Fibroblast of pulmonary artery (primary cell): Measurements from ENCODE around the gene PRDX3.
A peak's percentile ranks its signal among the peaks of the same experiment; 100 is the strongest.
"Not testable (repeated sequence)": the region's sequence is repeated elsewhere in the genome, so short reads cannot be mapped to it uniquely, and the experiment has no call there.

ENCODE experiments used
- DNase-seq: peaks from one replicate; pipeline ENCODE4 v3.0.0-alpha.2; 2010; ENCODE audit warnings: low read depth
- H3K4me3 ChIP-seq: replicated peaks from 2 replicates; pipeline ENCODE4 v1.5.1; 2011; ENCODE audit warnings: low read depth, mild to moderate bottlenecking, control low read depth, low read length, moderate library complexity
- CTCF ChIP-seq: IDR thresholded peaks from 2 replicates; pipeline ENCODE4 v1.5.1; 2011; ENCODE audit warnings: mild to moderate bottlenecking, control low read depth, low read length, inconsistent platforms; ENCODE audit errors: missing control alignments

Gene PRDX3

DNA sequence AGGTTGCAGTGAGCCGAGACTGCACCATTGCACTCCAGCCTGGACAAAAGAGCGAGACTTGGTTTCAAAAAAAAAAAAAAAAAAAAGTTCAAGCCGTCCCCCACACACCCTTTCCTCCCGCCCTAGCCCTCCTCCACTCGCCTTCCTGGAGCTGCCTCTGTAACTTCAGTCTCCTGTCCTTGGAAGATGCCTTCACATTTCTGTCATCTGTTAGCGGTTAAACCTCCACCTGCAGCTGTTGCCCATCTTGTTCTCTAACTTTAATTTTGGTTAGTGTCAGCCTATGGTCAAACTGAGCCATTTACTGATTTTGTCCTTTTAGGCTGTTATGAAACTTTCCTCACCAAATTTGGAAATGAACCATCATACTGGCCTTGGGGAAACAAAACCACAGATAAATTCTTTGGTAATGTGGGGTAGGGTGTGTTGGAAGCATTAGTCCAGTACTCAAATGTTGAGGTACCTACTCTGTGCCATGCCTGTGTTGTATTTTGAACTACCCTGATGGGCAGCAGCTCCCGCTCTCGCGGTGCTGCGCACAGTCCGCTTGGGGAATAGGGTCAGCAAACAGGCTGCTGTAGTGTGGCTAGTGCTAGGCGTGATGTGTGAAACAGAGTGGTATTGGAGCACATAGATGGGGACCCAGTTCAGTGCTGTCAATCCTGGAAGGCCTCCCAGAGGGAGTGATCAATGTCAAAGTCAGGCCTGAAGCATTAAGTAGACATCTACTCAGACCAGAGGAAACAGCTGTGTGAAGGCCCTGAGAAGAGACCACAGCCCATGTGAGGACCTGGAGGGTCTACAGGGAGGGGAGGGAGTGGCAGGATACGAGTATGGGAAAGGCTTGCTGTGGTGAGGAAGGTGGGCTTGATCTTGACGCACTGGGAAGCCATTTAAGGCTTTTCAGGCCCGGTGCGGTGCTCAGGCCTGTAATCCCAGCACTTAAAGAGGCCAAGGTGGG, 40.0 kb downstream of the PRDX3 start:
- no peak for DNase-seq

GRCh38 chr10:119137878-119138277, 40.7 kb downstream of the PRDX3 start:
- DNase-seq, H3K4me3 ChIP-seq: not testable (repeated sequence)

More for the DNA sequence above, 40.0 kb downstream of the PRDX3 start:
- no peak overlapping the region for H3K4me3 ChIP-seq
- TF ChIP-seq CTCF: no peak

DNA sequence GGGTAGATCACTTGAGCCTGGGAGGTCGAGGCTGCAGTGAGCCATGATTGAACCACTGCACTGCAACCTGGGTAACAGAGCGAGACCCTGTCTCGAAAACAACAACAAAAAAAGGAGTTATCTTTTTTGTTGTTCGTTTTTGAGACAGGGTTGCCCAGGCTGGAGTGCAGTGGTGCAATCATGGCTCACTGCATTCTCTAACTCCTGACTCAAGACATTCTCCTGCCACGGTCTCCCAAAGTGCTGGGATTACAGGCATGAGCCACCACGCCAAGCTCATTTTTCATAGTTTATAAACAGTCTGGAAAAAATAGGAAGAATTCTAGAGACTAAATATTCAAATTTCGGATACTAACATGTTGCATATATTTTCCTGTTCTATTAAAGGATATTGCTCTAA, 42.5 kb downstream of the PRDX3 start:
- no peak overlapping the region for H3K4me3 ChIP-seq
- DNase-seq: no peak
- no peak for TF ChIP-seq CTCF

DNA sequence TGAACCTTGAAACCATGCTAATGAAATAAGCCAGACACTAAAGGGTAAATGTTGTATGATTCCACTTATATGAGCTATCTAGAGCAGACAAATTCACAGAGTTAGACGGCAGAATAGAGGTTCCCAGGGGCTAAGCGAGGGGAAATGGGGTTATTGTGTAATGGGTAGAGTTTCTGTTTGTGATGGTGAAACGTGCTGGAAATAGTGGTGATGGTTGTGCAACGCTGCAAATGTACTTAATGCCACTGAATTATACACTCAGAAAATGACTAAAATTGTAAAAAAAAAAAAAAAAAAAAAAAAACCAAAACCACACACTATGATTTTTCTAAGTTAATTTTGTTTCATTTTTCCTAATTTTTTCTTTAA, 43.1 kb downstream of the PRDX3 start:
- DNase-seq: peak; percentile 82
- no peak overlapping the region for H3K4me3 ChIP-seq
- TF ChIP-seq CTCF: no peak

GRCh38 chr10:119133949-119134348, 44.7 kb downstream of the PRDX3 start:
- TF ChIP-seq CTCF: no peak
- no peak overlapping the region for H3K4me3 ChIP-seq
- no peak for DNase-seq

- no peak overlapping the region for H3K4me3 ChIP-seq
- no peak for TF ChIP-seq CTCF
- DNase-seq: no peak
Observed at GRCh38 chr10:119132521-119133345, 45.9 kb downstream of the PRDX3 start.

DNA sequence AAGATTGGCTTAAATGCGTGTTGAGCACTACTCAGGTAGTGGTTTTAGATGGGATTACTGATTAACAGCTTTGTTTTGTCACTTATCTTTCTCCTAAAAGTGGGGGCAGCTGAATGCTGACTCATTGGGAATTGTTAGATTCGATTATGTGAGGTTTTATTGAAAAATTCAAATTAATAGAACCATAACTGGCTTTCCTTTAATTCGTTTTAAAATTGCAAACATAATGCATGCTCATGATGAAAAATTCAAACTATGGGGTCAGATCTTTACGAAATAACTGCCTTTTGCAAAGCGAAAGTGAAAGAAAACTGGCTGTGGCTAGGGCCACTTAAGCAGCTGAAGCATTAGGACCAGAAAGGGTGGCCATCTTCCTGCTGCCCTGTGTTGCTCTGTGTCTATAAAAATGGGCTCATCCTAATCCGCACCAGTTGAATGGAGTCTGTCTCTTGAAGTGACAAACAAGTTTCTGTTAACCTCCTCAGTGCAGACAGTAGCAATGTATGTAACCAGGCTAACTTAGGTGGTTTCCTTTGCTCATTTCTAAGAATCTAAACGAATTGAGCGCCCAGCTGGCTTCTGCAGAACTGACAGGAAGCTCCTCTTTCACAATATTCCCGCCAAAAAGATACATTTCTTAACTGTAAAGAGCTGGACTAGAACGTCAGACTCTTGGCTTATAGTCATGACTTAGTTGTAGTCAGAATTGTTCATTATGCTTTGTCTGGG, 46.9 kb downstream of the PRDX3 start:
- no peak for TF ChIP-seq CTCF
- H3K4me3 ChIP-seq: no peak overlapping the region
- DNase-seq: peak; percentile 73
